Stimulated activated CD4-positive, alpha-beta T cell treated with anti-CD3 and anti-CD28 coated beads, Interleukin-15, amount 100 ng/mL, for 24 hours (primary cell): ENCODE data around the gene LDLRAD3.

ENCODE experiments used
- DNase-seq: peaks from one replicate; pipeline ENCODE4 v3.0.0-alpha.2; 2020

The LDLRAD3 gene

DNA sequence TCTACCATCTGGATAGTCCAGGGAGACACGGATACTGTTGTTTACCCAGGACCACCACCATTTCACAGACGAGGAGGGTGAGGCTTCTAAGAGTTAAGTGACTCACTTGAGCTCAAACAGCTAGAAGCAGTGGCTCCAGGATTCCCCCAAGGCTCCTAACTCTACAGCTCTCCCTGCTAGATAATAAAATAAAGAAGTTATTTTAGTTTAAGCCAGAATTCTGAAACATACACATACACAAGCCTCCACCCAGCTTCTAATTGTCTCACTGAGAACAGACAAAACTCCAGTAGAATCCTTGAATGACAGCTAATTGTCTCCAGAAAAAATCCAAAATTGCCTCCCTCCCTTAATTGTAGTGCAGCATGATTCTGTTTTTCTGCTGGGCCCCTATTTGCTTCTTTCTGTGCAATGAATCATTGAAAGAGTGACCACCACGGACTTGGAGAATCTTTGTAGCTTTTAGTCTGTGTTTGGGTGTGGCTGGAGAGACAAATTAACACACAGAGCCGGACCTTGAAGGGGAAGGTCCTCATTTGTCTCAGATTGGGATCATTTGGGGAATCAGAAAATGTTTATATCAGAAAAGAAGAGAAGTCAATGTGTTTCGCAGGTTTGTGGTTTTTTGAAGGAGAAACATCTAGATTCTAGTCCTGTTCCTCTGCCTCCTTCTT lies 280.5 kb downstream of the LDLRAD3 start:
- no peak for DNase-seq

- DNase-seq: no peak
Observed at GRCh38 chr11:36227044-36227443, 283.2 kb downstream of the LDLRAD3 start.

- DNase-seq: no peak
Observed at GRCh38 chr11:36228689-36229088, 284.8 kb downstream of the LDLRAD3 start.

DNA sequence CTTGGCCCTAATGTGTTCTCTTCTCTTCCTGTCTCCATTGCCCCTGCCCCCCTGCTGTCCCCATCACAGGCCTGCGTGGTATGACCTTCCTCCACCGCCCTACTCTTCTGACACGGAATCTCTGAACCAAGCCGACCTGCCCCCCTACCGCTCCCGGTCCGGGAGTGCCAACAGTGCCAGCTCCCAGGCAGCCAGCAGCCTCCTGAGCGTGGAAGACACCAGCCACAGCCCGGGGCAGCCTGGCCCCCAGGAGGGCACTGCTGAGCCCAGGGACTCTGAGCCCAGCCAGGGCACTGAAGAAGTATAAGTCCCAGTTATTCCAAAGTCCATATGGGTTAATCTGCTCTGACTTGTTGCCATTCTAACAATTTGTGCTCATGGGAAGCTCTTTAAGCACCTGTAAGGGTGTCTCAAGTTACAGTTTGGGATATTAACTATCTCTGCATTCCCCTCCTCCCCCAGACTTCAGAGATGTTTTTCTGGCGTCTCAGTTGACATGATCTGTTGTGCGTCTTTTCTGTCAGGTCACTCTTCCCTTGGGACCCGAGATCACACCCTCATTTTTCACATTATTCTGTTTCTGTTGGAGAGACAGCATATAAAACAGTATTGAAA lies 285.3 kb downstream of the LDLRAD3 start:
- no peak for DNase-seq

- DNase-seq: no peak
Observed at GRCh38 chr11:36230779-36231699, 287.2 kb downstream of the LDLRAD3 start.

DNA sequence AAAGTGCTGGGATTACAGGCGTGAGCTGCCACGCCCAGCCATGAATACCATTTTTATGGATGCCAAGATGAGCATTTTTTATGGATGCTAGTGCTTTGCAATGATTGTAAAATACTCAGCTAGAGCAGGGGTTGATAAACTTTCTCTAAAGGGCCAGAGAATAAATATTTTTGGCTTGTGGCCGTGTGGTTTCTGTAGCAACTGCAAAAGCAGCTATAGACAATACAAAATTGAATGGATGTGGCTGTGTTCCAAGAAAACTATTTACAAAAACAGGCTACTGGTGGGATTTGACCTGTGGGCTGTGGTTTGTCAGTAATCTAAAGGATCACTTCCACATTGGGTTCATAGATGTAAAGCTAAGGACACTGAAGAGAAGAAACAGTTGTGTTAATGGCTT lies 289.3 kb downstream of the LDLRAD3 start:
- DNase-seq: no peak

GRCh38 chr11:36234825-36235224 lies 291.0 kb downstream of the LDLRAD3 start:
- DNase-seq: no peak

DNA sequence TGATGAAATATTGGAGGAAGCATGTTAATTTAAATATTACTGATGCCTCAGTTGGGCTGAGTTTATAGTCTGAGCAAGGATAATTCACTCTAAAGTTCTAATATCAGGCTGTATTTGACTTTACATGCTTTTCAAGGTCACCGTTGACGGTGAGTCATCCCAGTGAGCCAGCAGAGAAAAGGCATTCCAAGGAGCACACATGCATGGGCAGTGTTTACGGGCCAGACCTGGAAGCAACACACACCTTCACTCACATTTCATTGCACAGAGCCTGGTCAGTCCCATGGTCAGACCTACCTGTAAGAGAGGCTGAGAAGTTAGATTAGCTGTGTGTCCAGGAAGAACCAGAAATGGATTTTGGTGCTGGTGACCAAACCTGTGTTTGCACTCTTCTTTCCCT lies 291.9 kb downstream of the LDLRAD3 start:
- no peak for DNase-seq

DNA sequence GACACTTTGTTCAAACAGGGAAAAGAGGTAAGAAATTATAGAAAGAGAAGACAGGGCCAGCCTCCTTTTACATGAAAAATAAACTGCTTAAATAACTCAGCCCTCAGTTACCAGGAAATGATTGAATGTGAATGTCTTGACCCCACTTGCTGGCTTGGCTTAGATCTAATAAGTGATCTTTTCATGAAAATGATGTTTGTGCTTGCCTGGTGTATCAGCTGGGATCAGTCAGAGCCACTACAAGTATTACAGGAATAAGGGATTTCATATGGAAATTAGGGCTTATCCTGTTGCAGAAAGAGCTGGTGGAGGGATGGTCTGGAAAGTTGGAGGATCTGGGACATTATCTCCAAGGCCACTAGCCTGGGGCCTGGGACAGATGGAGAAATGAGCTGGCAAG lies 293.5 kb downstream of the LDLRAD3 start:
- DNase-seq: no peak

GRCh38 chr11:36238036-36238631 lies 294.3 kb downstream of the LDLRAD3 start:
- DNase-seq: no peak

- DNase-seq: no peak
Observed at GRCh38 chr11:36238881-36239280, 295.0 kb downstream of the LDLRAD3 start.

- no peak for DNase-seq
Observed at GRCh38 chr11:36239636-36240035, 295.8 kb downstream of the LDLRAD3 start.

GRCh38 chr11:36240173-36240572 lies 296.3 kb downstream of the LDLRAD3 start:
- DNase-seq: no peak

DNA sequence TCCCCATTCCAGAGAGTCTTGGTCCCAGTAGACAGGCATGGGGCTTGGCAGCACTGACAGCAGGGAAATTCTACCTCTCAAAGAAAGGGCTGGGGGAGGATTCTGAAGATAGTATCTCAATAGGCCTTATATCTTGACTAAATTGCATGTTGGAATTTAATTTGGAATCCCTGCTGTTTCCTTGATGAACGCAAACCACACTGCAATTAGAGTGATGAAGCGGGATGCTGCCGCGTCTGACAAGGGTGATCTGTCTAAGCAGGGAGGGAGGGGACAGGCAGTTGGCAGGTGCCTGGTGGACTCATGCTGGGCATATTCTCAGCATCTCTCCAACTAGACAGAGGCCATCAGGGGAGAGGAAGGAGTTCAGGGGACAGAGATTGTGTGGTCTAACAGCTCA lies 296.9 kb downstream of the LDLRAD3 start:
- no peak for DNase-seq

DNA sequence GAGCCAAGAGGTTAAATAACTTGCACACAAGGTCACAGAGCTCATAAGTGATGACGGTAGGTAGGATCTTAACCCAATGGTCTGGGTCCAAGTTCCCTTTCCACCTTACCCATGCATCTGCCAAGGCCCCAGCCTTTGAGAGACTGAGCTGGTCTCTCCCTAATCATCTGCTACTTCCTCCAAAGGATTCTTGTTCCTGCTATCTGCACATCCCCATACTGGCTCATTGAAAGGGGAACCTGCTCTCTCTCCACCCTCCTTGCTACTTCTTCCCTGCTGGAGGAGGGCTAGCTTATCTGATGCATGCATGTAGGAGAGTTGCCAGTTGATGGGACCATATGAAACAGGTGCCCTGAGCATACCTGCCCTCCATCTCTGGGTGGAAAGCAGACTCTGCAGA lies 297.6 kb downstream of the LDLRAD3 start:
- DNase-seq: no peak

- no peak for DNase-seq
Observed at GRCh38 chr11:36243641-36244040, 299.8 kb downstream of the LDLRAD3 start.

GRCh38 chr11:36247493-36247892 lies 303.6 kb downstream of the LDLRAD3 start:
- no peak for DNase-seq

DNA sequence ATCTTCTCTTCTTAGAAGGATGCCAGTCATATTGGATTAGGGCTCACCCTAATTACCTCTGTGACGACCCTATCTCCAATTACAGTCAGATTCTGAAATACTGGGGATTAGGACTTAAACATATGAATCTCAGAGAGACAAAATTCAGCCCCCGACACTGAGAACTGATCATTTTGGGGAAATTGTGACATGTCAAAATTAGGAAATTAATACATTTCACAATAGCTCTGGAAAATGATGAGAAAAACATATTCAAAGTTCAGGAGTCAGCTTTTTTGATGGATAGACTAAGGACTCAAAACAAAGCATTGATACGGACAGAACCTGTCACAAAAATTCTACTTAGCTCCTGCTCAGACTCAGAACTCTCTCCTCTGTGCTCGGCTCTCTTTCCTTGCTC lies 304.6 kb downstream of the LDLRAD3 start:
- DNase-seq: no peak

GRCh38 chr11:36249246-36249645 lies 305.4 kb downstream of the LDLRAD3 start:
- DNase-seq: no peak

DNA sequence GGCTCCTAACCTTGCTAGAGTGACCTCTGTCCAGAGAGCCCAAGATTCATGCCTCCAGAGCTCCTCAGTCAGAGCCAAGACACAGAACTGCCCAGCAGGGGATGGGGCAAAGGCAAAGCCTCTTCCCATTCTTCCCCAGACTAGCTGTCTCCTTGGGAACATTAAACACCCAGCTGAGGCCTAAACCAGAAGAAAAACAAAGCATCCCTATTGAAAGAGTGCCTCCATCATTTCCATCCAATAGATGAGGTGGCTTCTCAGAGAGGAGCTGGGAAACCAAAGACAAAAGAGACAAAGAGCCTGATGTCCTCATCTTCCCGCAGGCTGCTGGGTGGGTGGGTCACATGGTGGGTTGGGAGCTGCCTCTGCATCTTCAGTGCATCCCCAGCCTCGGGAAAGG lies 308.0 kb downstream of the LDLRAD3 start:
- DNase-seq: no peak

DNA sequence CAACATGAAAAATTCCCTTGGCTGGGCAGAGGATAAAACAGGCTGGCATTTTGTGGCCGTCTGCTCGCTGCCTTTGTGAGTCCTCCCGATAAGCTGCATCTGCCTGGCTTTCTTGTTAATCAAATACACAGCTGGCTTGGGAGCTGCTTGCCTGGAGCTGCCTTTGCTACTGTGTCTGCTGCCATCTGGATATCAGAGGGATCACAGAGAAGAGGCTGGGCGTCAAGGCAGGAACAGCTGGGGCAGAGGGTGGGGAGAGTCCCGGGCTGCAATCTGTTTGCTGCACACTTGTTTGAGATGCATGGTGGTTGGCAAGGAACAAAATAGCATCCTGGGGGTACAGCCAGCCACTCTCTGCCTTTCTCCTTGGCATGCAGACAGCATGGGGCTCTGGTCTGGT lies 309.4 kb downstream of the LDLRAD3 start:
- DNase-seq: no peak

- no peak for DNase-seq
Observed at GRCh38 chr11:36254713-36255112, 310.9 kb downstream of the LDLRAD3 start.

GRCh38 chr11:36257351-36257750 lies 313.5 kb downstream of the LDLRAD3 start:
- no peak for DNase-seq
